ENCODE data around the gene ARID1B.

Gene ARID1B

GRCh38 chr6:156791320-156791850 lies 14.2 kb downstream of the ARID1B start:
- ATAC-seq (peak; percentile 87), DNase-seq (peak; percentile 30)

- ATAC-seq: no peak
Observed at GRCh38 chr6:156793200-156793599, 16.0 kb downstream of the ARID1B start.

GRCh38 chr6:156794546-156795354 lies 17.6 kb downstream of the ARID1B start:
- ATAC-seq: peak; percentile 63
- DNase-seq: no peak

More at GRCh38 chr6:156793200-156793599, 16.0 kb downstream of the ARID1B start:
- no peak for DNase-seq

GRCh38 chr6:156795825-156796224 lies 18.6 kb downstream of the ARID1B start:
- DNase-seq (no peak), ATAC-seq (no peak)

GRCh38 chr6:156796627-156797026 lies 19.4 kb downstream of the ARID1B start:
- DNase-seq (no peak), ATAC-seq (no peak)

GRCh38 chr6:156797901-156798735 lies 20.9 kb downstream of the ARID1B start:
- DNase-seq (no peak), ATAC-seq (no peak)

- DNase-seq: no peak
- no peak for ATAC-seq
Observed at GRCh38 chr6:156801712-156802111, 24.5 kb downstream of the ARID1B start.

GRCh38 chr6:156803353-156803752 lies 26.2 kb downstream of the ARID1B start:
- ATAC-seq: no peak
- DNase-seq: no peak

- ATAC-seq (peak; percentile 78), DNase-seq (peak; percentile 46)
Observed at GRCh38 chr6:156804402-156804801, 27.2 kb downstream of the ARID1B start.

GRCh38 chr6:156806155-156806554 lies 29.0 kb downstream of the ARID1B start:
- no peak for DNase-seq
- ATAC-seq: no peak

- DNase-seq: no peak
- ATAC-seq: no peak
Observed at GRCh38 chr6:156807028-156807427, 29.9 kb downstream of the ARID1B start.

GRCh38 chr6:156807795-156808194 lies 30.6 kb downstream of the ARID1B start:
- DNase-seq (no peak), ATAC-seq (no peak)

GRCh38 chr6:156808287-156808686 lies 31.1 kb downstream of the ARID1B start:
- DNase-seq (no peak), ATAC-seq (no peak)

- DNase-seq (no peak), ATAC-seq (peak; percentile 30)
Observed at GRCh38 chr6:156809034-156809433, 31.9 kb downstream of the ARID1B start.

GRCh38 chr6:156809446-156810178 lies 32.4 kb downstream of the ARID1B start:
- no peak for ATAC-seq
- DNase-seq: no peak

GRCh38 chr6:156814036-156814581 lies 36.9 kb downstream of the ARID1B start:
- DNase-seq (no peak), ATAC-seq (no peak)

- no peak for ATAC-seq
- no peak for DNase-seq
Observed at GRCh38 chr6:156816505-156816904, 39.3 kb downstream of the ARID1B start.

- no peak for ATAC-seq
- DNase-seq: no peak
Observed at GRCh38 chr6:156820089-156820798, 43.1 kb downstream of the ARID1B start.

GRCh38 chr6:156821707-156822106 lies 44.5 kb downstream of the ARID1B start:
- no peak for DNase-seq

GRCh38 chr6:156822747-156823206 lies 45.6 kb downstream of the ARID1B start:
- ATAC-seq: no peak
- no peak for DNase-seq

More at GRCh38 chr6:156821707-156822106, 44.5 kb downstream of the ARID1B start:
- ATAC-seq: no peak

GRCh38 chr6:156824142-156824541 lies 47.0 kb downstream of the ARID1B start:
- no peak for DNase-seq
- no peak for ATAC-seq
